ENCODE data around the gene FLVCR1.

DNA sequence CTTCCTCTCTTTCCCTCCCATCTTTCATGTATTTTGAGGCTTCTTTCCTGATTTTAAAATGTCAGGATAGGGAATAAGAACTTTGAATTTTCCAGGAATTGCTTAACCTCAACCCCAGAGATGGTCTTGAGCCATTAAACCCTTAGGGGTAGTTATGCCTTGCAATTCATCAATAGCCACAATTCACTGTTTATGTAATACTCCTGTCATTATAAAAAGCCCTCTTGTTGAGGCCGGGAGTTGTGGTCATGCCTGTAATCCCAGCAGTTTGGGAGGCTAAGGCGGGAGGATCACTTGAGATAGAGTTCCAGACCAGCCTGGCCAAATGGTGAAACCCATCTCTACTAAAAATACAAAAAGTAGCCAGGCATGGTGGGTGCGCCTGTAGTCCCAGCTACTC, 35.1 kb upstream of the FLVCR1 start:
- TF ChIP-seq POLR2A (conservative IDR thresholded peaks at IDR 0.05) = no peak
- no peak for TF ChIP-seq GTF2E2 (tag; IDR thresholded peaks at IDR 0.05)
- TF ChIP-seq, protein P1, sequence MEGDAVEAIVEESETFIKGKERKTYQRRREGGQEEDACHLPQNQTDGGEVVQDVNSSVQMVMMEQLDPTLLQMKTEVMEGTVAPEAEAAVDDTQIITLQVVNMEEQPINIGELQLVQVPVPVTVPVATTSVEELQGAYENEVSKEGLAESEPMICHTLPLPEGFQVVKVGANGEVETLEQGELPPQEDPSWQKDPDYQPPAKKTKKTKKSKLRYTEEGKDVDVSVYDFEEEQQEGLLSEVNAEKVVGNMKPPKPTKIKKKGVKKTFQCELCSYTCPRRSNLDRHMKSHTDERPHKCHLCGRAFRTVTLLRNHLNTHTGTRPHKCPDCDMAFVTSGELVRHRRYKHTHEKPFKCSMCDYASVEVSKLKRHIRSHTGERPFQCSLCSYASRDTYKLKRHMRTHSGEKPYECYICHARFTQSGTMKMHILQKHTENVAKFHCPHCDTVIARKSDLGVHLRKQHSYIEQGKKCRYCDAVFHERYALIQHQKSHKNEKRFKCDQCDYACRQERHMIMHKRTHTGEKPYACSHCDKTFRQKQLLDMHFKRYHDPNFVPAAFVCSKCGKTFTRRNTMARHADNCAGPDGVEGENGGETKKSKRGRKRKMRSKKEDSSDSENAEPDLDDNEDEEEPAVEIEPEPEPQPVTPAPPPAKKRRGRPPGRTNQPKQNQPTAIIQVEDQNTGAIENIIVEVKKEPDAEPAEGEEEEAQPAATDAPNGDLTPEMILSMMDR (IDR thresholded peaks at IDR 0.05 in 2 of 3, conservative IDR thresholded peaks at IDR 0.05 in 1 of 3; ENCODE audit: insufficient read depth in 2 of 3, low read depth in 1 of 3, low read length in 3 of 3) = no peak
- TF ChIP-seq GATA2 (CRISPR knock-in tag; IDR thresholded peaks at IDR 0.05) = no peak
- no peak for TF ChIP-seq ELF1 (tag; IDR thresholded peaks at IDR 0.05)
- TF ChIP-seq, protein P2, sequence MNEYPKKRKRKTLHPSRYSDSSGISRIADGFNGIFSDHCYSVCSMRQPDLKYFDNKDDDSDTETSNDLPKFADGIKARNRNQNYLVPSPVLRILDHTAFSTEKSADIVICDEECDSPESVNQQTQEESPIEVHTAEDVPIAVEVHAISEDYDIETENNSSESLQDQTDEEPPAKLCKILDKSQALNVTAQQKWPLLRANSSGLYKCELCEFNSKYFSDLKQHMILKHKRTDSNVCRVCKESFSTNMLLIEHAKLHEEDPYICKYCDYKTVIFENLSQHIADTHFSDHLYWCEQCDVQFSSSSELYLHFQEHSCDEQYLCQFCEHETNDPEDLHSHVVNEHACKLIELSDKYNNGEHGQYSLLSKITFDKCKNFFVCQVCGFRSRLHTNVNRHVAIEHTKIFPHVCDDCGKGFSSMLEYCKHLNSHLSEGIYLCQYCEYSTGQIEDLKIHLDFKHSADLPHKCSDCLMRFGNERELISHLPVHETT (CRISPR knock-in tag; conservative IDR thresholded peaks at IDR 0.05 in 1 of 2, IDR thresholded peaks at IDR 0.05 in 1 of 2) = no peak
- TF ChIP-seq ZC3H8 (IDR thresholded peaks at IDR 0.05) = no peak
- TF ChIP-seq, protein P3, sequence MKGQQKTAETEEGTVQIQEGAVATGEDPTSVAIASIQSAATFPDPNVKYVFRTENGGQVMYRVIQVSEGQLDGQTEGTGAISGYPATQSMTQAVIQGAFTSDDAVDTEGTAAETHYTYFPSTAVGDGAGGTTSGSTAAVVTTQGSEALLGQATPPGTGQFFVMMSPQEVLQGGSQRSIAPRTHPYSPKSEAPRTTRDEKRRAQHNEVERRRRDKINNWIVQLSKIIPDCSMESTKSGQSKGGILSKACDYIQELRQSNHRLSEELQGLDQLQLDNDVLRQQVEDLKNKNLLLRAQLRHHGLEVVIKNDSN (CRISPR knock-in tag; IDR thresholded peaks at IDR 0.05) = no peak
- TF ChIP-seq, protein P4, sequence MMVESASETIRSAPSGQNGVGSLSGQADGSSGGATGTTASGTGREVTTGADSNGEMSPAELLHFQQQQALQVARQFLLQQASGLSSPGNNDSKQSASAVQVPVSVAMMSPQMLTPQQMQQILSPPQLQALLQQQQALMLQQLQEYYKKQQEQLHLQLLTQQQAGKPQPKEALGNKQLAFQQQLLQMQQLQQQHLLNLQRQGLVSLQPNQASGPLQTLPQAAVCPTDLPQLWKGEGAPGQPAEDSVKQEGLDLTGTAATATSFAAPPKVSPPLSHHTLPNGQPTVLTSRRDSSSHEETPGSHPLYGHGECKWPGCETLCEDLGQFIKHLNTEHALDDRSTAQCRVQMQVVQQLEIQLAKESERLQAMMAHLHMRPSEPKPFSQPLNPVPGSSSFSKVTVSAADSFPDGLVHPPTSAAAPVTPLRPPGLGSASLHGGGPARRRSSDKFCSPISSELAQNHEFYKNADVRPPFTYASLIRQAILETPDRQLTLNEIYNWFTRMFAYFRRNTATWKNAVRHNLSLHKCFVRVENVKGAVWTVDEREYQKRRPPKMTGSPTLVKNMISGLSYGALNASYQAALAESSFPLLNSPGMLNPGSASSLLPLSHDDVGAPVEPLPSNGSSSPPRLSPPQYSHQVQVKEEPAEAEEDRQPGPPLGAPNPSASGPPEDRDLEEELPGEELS (CRISPR knock-in tag; IDR thresholded peaks at IDR 0.05; ENCODE audit: borderline replicate concordance) = no peak
- no peak for TF ChIP-seq RFX7 (CRISPR knock-in tag; IDR thresholded peaks at IDR 0.05)
- no peak for TF ChIP-seq POLR2AphosphoS5 (IDR thresholded peaks at IDR 0.05; ENCODE audit: control insufficient read depth, insufficient read depth, low read depth, low read length)
- no peak for TF ChIP-seq NR4A1 (CRISPR knock-in tag; IDR thresholded peaks at IDR 0.05)
- no peak for TF ChIP-seq NR4A1 (tag; IDR thresholded peaks at IDR 0.05)
- TF ChIP-seq ZBTB8A (IDR thresholded peaks at IDR 0.05; ENCODE audit: partially characterized antibody) = no peak
- no peak for TF ChIP-seq NFRKB (IDR thresholded peaks at IDR 0.05; ENCODE audit: low read depth)
